Measurements from ENCODE around the gene TRPM1.

Gene TRPM1

GRCh38 chr15:31049111-31049510 is 52.4 kb downstream of the TRPM1 start:
- H3K27ac ChIP-seq = no peak overlapping the region
- TF ChIP-seq ZFX (IDR thresholded peaks at IDR 0.05; ENCODE audit: borderline replicate concordance) = no peak
- TF ChIP-seq, protein P1, sequence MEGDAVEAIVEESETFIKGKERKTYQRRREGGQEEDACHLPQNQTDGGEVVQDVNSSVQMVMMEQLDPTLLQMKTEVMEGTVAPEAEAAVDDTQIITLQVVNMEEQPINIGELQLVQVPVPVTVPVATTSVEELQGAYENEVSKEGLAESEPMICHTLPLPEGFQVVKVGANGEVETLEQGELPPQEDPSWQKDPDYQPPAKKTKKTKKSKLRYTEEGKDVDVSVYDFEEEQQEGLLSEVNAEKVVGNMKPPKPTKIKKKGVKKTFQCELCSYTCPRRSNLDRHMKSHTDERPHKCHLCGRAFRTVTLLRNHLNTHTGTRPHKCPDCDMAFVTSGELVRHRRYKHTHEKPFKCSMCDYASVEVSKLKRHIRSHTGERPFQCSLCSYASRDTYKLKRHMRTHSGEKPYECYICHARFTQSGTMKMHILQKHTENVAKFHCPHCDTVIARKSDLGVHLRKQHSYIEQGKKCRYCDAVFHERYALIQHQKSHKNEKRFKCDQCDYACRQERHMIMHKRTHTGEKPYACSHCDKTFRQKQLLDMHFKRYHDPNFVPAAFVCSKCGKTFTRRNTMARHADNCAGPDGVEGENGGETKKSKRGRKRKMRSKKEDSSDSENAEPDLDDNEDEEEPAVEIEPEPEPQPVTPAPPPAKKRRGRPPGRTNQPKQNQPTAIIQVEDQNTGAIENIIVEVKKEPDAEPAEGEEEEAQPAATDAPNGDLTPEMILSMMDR (IDR thresholded peaks at IDR 0.05) = no peak

DNA sequence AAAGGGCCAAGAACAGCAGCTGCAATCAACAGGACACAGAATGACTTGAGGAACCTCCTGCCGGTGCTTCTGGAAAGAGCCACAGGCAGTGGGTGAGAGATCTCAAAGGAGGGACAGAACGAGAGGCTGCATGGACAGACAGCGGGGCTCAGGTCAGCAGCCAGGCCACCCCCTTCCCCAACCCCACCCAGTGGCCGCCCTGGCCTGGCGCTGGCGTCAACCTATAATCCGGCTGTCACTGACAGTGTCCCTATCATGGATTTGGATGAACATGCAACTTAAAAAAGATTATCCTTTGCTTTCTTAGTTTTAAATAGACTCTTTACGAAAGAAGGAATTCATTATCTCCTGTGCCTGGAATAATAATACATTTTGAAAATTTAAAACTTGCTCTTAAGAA is 54.1 kb downstream of the TRPM1 start:
- TF ChIP-seq ZFX (IDR thresholded peaks at IDR 0.05; ENCODE audit: borderline replicate concordance) = no peak
- TF ChIP-seq, protein P1 (IDR thresholded peaks at IDR 0.05) = no peak
- no peak overlapping the region for H3K27ac ChIP-seq

GRCh38 chr15:31046759-31047359 is 54.7 kb downstream of the TRPM1 start:
- TF ChIP-seq ZFX (IDR thresholded peaks at IDR 0.05; ENCODE audit: borderline replicate concordance) = no peak
- TF ChIP-seq, protein P1 (IDR thresholded peaks at IDR 0.05) = no peak
- no peak overlapping the region for H3K27ac ChIP-seq

- H3K27ac ChIP-seq = no peak overlapping the region
- TF ChIP-seq, protein P1 (IDR thresholded peaks at IDR 0.05) = no peak
- TF ChIP-seq ZFX (IDR thresholded peaks at IDR 0.05; ENCODE audit: borderline replicate concordance) = no peak
Measured at GRCh38 chr15:31045606-31046005, 55.9 kb downstream of the TRPM1 start.

DNA sequence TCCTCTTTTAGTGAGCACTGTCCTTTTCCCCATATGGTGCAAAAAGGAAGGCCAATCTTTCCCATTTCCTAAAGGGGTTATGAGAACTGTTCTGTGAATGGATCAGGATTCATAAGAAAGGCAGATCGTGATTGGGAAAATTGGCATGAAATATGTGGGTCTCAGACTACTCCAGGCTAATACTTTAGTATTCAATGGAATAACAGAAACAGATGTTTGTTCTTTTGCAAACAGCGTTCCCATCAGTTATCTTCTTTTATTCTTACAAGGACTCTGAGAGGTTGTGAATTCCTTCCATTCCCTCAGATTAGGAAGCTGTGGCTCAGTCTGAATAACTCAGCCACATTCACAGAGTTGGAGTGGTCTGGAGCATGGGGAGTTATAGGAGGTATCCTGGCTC is 58.8 kb downstream of the TRPM1 start:
- H3K27ac ChIP-seq = no peak overlapping the region
- no peak for TF ChIP-seq ZFX (IDR thresholded peaks at IDR 0.05; ENCODE audit: borderline replicate concordance)
- TF ChIP-seq, protein P1 (IDR thresholded peaks at IDR 0.05) = no peak

- no peak for TF ChIP-seq ZFX (IDR thresholded peaks at IDR 0.05; ENCODE audit: borderline replicate concordance)
- TF ChIP-seq, protein P1 (IDR thresholded peaks at IDR 0.05) = no peak
- no peak overlapping the region for H3K27ac ChIP-seq
Measured at GRCh38 chr15:31041610-31042009, 59.9 kb downstream of the TRPM1 start.

- no peak overlapping the region for H3K27ac ChIP-seq
- no peak for TF ChIP-seq ZFX (IDR thresholded peaks at IDR 0.05; ENCODE audit: borderline replicate concordance)
- TF ChIP-seq, protein P1 (IDR thresholded peaks at IDR 0.05) = no peak
Measured at GRCh38 chr15:31040611-31041010, 60.9 kb downstream of the TRPM1 start.
